RWPE2 (cell line): Measurements from ENCODE around the gene ISG20L2.
A peak's percentile ranks its signal among the peaks of the same experiment; 100 is the strongest.

Source experiments
- ATAC-seq: fragments of 200-7000 bp; cut with Tn5 transposase; 3 replicates; pipeline ENCODE4 v1.9.1; 2021; ENCODE audit warnings: low read depth
- DNase-seq: peaks from one replicate; pipeline ENCODE4 v3.0.0-alpha.2; 2020; ENCODE audit warnings: low spot score
- H3K27ac ChIP-seq: fragments of 450-650 bp; 2 replicates; pipeline ENCODE4 v1.5.1; 2017; ENCODE audit warnings: mild to moderate bottlenecking; ENCODE audit not compliant: poor library complexity, severe bottlenecking
- H3K27me3 ChIP-seq: fragments of 250-450 bp; sonication (Bioruptor Pico); 2 replicates; pipeline ENCODE4 v1.5.1; 2021; ENCODE audit warnings: mild to moderate bottlenecking, moderate library complexity; ENCODE audit not compliant: insufficient read depth, poor library complexity, severe bottlenecking
- H3K36me3 ChIP-seq: fragments of 250-450 bp; sonication (Bioruptor Pico); 2 replicates; pipeline ENCODE4 v1.5.1; 2020; ENCODE audit warnings: low read depth, mild to moderate bottlenecking, moderate library complexity
- H3K4me1 ChIP-seq: fragments of 250-450 bp; sonication (Bioruptor Pico); 2 replicates; pipeline ENCODE4 v1.5.1; 2021; ENCODE audit warnings: mild to moderate bottlenecking, moderate library complexity; ENCODE audit not compliant: insufficient read depth, poor library complexity, severe bottlenecking
- H3K4me3 ChIP-seq: fragments of 250-450 bp; sonication (Bioruptor Pico); 2 replicates; pipeline ENCODE4 v1.5.1; 2021; ENCODE audit warnings: mild to moderate bottlenecking, moderate library complexity; ENCODE audit not compliant: severe bottlenecking
- H3K9me3 ChIP-seq: fragments of 250-450 bp; sonication (Bioruptor Pico); 2 replicates; pipeline ENCODE4 v1.5.1; 2021; ENCODE audit warnings: mild to moderate bottlenecking, moderate library complexity; ENCODE audit not compliant: severe bottlenecking
- TF ChIP-seq, protein P1 (sequence below): fragments of 450-650 bp; IDR thresholded peaks from one replicate; pipeline ENCODE4 v1.5.1; 2017; ENCODE audit warnings: mild to moderate bottlenecking, moderate library complexity; ENCODE audit not compliant: poor library complexity, severe bottlenecking

Gene ISG20L2

DNA sequence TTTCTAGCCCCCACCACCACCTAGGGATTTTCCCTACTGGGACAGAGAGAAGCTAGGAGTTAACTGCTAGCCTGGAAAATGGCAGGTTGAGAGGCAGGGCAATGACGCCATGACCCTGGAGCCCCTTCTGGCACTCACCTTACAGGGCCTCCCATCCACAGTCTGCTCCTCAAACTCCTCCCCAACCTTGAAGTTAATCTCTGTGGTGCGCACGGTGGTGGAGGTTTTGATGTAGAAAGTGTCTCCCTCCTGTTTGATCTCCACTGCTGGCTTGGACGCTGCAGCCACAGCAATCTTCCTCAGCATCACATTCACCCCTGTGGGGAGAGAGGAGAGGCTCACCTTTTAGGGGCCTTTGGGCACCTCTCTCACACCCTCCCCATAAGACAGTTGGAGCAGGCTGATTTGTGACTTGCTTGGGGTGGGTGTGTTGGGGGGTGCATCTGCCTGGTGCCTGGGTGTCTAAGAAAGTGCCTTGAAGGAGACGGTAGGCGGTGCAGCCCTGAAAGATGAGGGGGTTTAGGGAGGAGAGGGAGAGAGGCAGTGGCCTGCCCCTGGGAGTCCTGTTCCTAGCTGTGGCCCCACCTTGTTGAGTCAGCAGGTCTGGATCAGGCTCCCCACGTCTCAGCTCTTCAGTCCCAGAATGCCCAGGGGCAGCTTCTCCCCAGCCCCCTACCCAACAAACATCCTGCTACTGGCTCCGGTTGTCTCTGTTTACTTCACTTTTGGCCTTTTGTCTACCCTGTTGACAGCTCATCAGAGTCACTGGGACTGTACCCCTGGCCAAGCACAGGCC, 27.6 kb downstream of the ISG20L2 start:
- H3K4me1 ChIP-seq, result peaks cover 23% of the 10 kb centered on the region
- no peak overlapping the region for H3K27ac ChIP-seq
- TF ChIP-seq, protein P1, sequence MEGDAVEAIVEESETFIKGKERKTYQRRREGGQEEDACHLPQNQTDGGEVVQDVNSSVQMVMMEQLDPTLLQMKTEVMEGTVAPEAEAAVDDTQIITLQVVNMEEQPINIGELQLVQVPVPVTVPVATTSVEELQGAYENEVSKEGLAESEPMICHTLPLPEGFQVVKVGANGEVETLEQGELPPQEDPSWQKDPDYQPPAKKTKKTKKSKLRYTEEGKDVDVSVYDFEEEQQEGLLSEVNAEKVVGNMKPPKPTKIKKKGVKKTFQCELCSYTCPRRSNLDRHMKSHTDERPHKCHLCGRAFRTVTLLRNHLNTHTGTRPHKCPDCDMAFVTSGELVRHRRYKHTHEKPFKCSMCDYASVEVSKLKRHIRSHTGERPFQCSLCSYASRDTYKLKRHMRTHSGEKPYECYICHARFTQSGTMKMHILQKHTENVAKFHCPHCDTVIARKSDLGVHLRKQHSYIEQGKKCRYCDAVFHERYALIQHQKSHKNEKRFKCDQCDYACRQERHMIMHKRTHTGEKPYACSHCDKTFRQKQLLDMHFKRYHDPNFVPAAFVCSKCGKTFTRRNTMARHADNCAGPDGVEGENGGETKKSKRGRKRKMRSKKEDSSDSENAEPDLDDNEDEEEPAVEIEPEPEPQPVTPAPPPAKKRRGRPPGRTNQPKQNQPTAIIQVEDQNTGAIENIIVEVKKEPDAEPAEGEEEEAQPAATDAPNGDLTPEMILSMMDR, result no peak
- H3K27me3 ChIP-seq, result no peaks in the 10 kb centered on the region
- no peaks in the 10 kb centered on the region for H3K36me3 ChIP-seq
- no peak overlapping the region for H3K4me3 ChIP-seq
- DNase-seq, result no peak
- no peaks in the 10 kb centered on the region for H3K9me3 ChIP-seq
- ATAC-seq, result no peak

DNA sequence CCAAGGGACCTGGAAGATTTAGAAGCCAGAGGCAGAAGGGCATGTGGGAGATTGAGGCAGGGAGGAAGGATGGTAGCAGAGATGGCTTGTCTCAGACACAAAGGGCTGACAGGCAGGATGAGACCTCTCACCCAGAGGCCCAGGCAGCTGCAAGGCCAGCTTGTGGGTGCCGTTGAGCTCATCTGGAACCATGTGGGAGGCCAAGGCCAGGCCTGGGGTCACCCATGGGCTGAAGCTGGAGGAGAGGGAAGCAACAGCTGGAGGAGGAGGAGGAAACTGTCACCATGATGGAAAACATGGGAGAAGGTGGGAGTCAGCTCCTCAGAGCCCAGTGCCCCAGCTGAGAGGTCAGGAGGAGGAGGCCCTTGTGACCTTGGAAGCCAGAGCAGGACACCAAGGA, 29.6 kb downstream of the ISG20L2 start:
- Histone ChIP-seq H3K4me1 (peaks cover 13% of the 10 kb centered on the region), H3K36me3 (no peaks in the 10 kb centered on the region), H3K4me3 (no peak overlapping the region), H3K9me3 (no peaks in the 10 kb centered on the region), H3K27me3 (no peaks in the 10 kb centered on the region), H3K27ac (no peak overlapping the region)
- TF ChIP-seq, protein P1, result no peak
- DNase-seq (no peak), ATAC-seq (no peak)

DNA sequence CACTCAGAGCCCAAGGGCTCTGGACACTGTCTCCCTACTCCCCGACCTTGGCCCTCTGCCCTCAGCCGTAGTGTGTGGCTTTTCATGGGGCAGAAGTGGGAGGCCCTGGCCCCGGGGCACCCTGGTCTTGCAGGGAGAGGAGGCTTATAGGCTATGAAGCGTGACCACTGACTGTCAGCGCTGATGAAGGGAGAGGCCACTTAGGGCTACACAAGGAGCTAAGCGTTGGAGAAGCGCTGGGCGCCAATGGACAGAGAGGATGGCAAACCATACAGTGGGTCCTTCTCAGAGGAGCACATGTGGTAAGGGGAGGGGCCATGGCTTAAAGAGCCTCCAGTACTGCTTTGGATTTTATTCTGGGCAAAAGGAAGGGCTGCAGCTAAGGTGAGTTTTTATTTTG, 31.1 kb downstream of the ISG20L2 start:
- Histone ChIP-seq H3K4me1 (peaks cover 19% of the 10 kb centered on the region), H3K4me3 (no peak overlapping the region), H3K27ac (no peak overlapping the region), H3K36me3 (no peaks in the 10 kb centered on the region), H3K9me3 (no peaks in the 10 kb centered on the region), H3K27me3 (no peaks in the 10 kb centered on the region)
- ATAC-seq (no peak), DNase-seq (no peak)
- TF ChIP-seq, protein P1, result no peak

DNA sequence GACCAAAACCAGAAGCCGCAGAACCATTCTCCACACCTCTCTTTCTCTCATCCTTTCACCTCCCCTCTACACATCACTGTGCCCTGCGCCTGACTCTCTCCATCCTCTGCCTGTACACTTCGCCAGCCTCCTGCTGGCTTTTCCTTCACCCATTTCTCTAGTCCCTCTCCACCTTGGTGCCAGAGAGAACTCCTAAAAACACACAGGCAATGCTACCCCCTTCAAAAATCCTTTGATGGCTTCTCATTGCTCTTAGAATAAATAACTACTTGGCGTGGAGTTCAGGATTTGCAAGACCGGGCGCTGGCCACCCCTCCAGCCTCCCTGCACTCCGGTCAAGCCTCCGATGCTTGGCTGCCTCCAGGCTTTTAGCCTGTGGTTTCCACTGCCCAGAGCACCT, 31.8 kb downstream of the ISG20L2 start:
- no peaks in the 10 kb centered on the region for H3K9me3 ChIP-seq
- no peak overlapping the region for H3K27ac ChIP-seq
- no peak for ATAC-seq
- no peaks in the 10 kb centered on the region for H3K36me3 ChIP-seq
- H3K27me3 ChIP-seq, result no peaks in the 10 kb centered on the region
- H3K4me1 ChIP-seq, result peaks cover 26% of the 10 kb centered on the region
- TF ChIP-seq, protein P1, result no peak
- no peak overlapping the region for H3K4me3 ChIP-seq
- no peak for DNase-seq

DNA sequence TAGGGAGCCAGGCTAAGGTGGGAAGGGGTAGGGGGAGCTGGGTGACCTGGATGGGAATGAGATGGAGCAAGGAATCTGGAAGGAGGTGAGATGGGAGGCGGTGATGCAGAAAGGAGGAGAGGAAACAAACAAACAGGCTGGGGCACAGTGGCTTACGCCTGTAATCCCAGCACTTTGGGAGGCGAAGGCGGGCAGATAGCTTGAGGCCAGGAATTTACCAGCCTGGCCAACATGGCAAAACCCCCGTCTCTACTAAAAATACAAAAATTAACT, 33.9 kb downstream of the ISG20L2 start:
- ATAC-seq, result no peak
- Histone ChIP-seq H3K27ac (peak overlapping the region; percentile 26), H3K27me3 (no peaks in the 10 kb centered on the region)

More for the DNA sequence above, 33.9 kb downstream of the ISG20L2 start:
- no peak for DNase-seq
- TF ChIP-seq, protein P1, result no peak
- Histone ChIP-seq H3K4me1 (peaks cover 38% of the 10 kb centered on the region), H3K9me3 (no peaks in the 10 kb centered on the region), H3K4me3 (no peak overlapping the region), H3K36me3 (no peaks in the 10 kb centered on the region)
